Endothelial cell of umbilical vein (primary cell): ENCODE data around the gene LUC7L2. TPM values are rescaled to one million over a fixed set of nuclear protein-coding genes. Genes with fewer than 3 reads are reported as not detected.

ENCODE experiments used
- BruUV-seq: library from RNA; stranded (reverse); fragments of 400-500 nt; replicated peaks from 2 replicates; lab custom pipeline; 2021; lab: Mats Ljungman, UMichigan
- CTCF ChIA-PET: fragments of 300-600, 350-600 bp; sonication (Branson Sonifier 250); formaldehyde crosslinking; loops from one replicate; lab custom pipeline; 2021; ENCODE audit warnings: antibody characterized with exemption, inconsistent platforms; lab: Charles Lee
- POLR2A ChIA-PET: fragments of 300-600, 350-600 bp; sonication (Branson Sonifier 250); formaldehyde crosslinking; loops from one replicate; lab custom pipeline; 2021; ENCODE audit warnings: antibody characterized with exemption, inconsistent platforms; lab: Charles Lee
- DNase-seq: peaks from one replicate; pipeline ENCODE4 v3.0.0-alpha.2; 2011; ENCODE audit warnings: low read depth, low spot score
- FAIRE-seq: peaks from 2 replicates; lab custom pipeline; 2011; peaks lifted over from hg19 to GRCh38; lab: Jason Lieb, UNC
- H2AFZ ChIP-seq: 2 replicates; pipeline ENCODE4 v1.6.0; 2012; ENCODE audit warnings: low read depth, low read length, control low read depth, inconsistent platforms
- H3K27ac ChIP-seq: 2 replicates; pipeline ENCODE4 v1.5.1; 2011; ENCODE audit warnings: low read depth, mild to moderate bottlenecking, control low read depth, low read length, moderate library complexity; ENCODE audit not compliant: insufficient read depth
- H3K27me3 ChIP-seq, 2 experiments: 2 replicates each; pipeline versions ENCODE4 v1.6.0 to v1.6.1; 2011; ENCODE audit warnings: low read length in 2 of 2, mixed read lengths in 1 of 2; ENCODE audit not compliant: control insufficient read depth in 2 of 2, insufficient read depth in 2 of 2
- H3K36me3 ChIP-seq, 2 experiments: 2 replicates in 1 of 2; 3 replicates in 1 of 2; pipeline ENCODE4 v1.5.1; 2011; ENCODE audit warnings: low read length in 2 of 2, mild to moderate bottlenecking in 1 of 2, moderate library complexity in 1 of 2; ENCODE audit not compliant: control insufficient read depth in 2 of 2, insufficient read depth in 2 of 2; ENCODE audit errors: extremely low read depth in 1 of 2
- H3K4me1 ChIP-seq: 3 replicates; pipeline ENCODE4 v1.5.1; 2011; ENCODE audit warnings: mild to moderate bottlenecking, low read length; ENCODE audit not compliant: control insufficient read depth, insufficient read depth; ENCODE audit errors: extremely low read depth
- H3K4me2 ChIP-seq: 2 replicates; pipeline ENCODE4 v1.6.1; 2011; ENCODE audit warnings: low read length, control low read depth, mixed read lengths; ENCODE audit not compliant: insufficient read depth
- H3K4me3 ChIP-seq, 3 experiments: fragments of 200-600 bp in 1 of 3; sonication (generic), shearing (Covaris generic) in 1 of 3; replicated peaks in 1 of 3; 2 replicates each; pipeline ENCODE4 v1.5.1; 2011 to 2016; ENCODE audit warnings: control low read depth in 3 of 3, low read length in 3 of 3, mild to moderate bottlenecking in 2 of 3, inconsistent platforms in 1 of 3, low read depth in 1 of 3, moderate library complexity in 1 of 3; ENCODE audit not compliant: insufficient read depth in 1 of 3
- H3K79me2 ChIP-seq: 2 replicates; pipeline ENCODE4 v1.6.0; 2012; ENCODE audit warnings: low read length, inconsistent platforms; ENCODE audit not compliant: control insufficient read depth, insufficient read depth
- H3K9ac ChIP-seq: replicated peaks from 2 replicates; pipeline ENCODE3; 2011; ENCODE audit warnings: low read length, control low read depth; ENCODE audit not compliant: insufficient read depth; ENCODE audit errors: extremely low read depth
- H3K9me1 ChIP-seq: replicated peaks from 3 replicates; pipeline ENCODE4 v1.6.0; 2011; ENCODE audit warnings: mild to moderate bottlenecking, low read length; ENCODE audit not compliant: control insufficient read depth, insufficient read depth; ENCODE audit errors: extremely low read depth
- H3K9me3 ChIP-seq: replicated peaks from 2 replicates; pipeline ENCODE4 v1.5.1; 2012; ENCODE audit warnings: low read length, inconsistent platforms; ENCODE audit not compliant: control insufficient read depth, insufficient read depth
- H4K20me1 ChIP-seq: replicated peaks from 2 replicates; pipeline ENCODE3; 2011; ENCODE audit warnings: mild to moderate bottlenecking, low read length; ENCODE audit not compliant: control insufficient read depth, insufficient read depth; ENCODE audit errors: extremely low read depth
- CTCF ChIP-seq, 2 donors: IDR thresholded peaks; 1 replicate in 1 of 2; 2 replicates in 1 of 2; pipeline ENCODE4 v1.5.1; 2011; ENCODE audit warnings: low read length in 2 of 2, mild to moderate bottlenecking in 2 of 2, moderate library complexity in 2 of 2, control low read depth in 1 of 2, inconsistent platforms in 1 of 2, low read depth in 1 of 2; ENCODE audit not compliant: insufficient read depth in 1 of 2; ENCODE audit errors: extremely low read depth in 1 of 2
- EZH2 ChIP-seq: IDR thresholded peaks from 2 replicates; pipeline ENCODE4 v1.6.1; 2012; ENCODE audit warnings: borderline replicate concordance, low read depth, mild to moderate bottlenecking, moderate library complexity, low read length, inconsistent platforms; ENCODE audit not compliant: severe bottlenecking
- FOS ChIP-seq: IDR thresholded peaks from 2 replicates; pipeline ENCODE4 v1.6.1; 2011; ENCODE audit warnings: mild to moderate bottlenecking, low read length, moderate library complexity, borderline replicate concordance; ENCODE audit not compliant: insufficient read depth
- GATA2 ChIP-seq: IDR thresholded peaks from 2 replicates; pipeline ENCODE4 v1.7.0; 2011; ENCODE audit warnings: low read depth, mild to moderate bottlenecking, moderate library complexity, mixed read lengths, low read length; ENCODE audit not compliant: insufficient read length, insufficient read depth
- JUN ChIP-seq: IDR thresholded peaks from 2 replicates; pipeline ENCODE4 v1.6.1; 2011; ENCODE audit warnings: borderline replicate concordance, low read depth; ENCODE audit not compliant: insufficient read length, insufficient read depth
- MAX ChIP-seq: IDR thresholded peaks from 2 replicates; pipeline ENCODE4 v1.6.1; 2011; ENCODE audit not compliant: insufficient read depth, insufficient read length
- MYC ChIP-seq: IDR thresholded peaks from one replicate; pipeline ENCODE4 v1.6.1; 2011; ENCODE audit warnings: mild to moderate bottlenecking, low read depth, low read length
- POLR2A ChIP-seq: IDR thresholded peaks from 2 replicates; pipeline ENCODE4 v1.6.1; 2012; ENCODE audit warnings: low read depth, mild to moderate bottlenecking, control low read depth, low read length
- POLR2AphosphoS5 ChIP-seq: IDR thresholded peaks from 2 replicates; pipeline ENCODE4 v1.6.1; 2012; ENCODE audit warnings: low read depth, mild to moderate bottlenecking, control low read depth, low read length, moderate library complexity; ENCODE audit not compliant: insufficient read depth
- dilution Hi-C: fragments of 300-500 bp; cut with MboI; formaldehyde crosslinking; loops from one replicate; pipeline ENCODE4 v1.15.0; 2019; ENCODE audit warnings: low sequenced_read_pairs; ENCODE audit not compliant: extremely low pct_ligation_motif_present
- intact Hi-C: fragments of 100-400 bp; cut with micrococcal nuclease; formaldehyde crosslinking; loops from one replicate; pipeline ENCODE4 v1.10.0; 2022
- polyA plus RNA-seq, 4 experiments: library from polyadenylated mRNA; depleted of rRNA in 3 of 4; stranded (reverse) in 3 of 4; unstranded in 1 of 4; fragments of >200 nt; gene quantifications; 2 replicates each; pipeline versions ENCODE4 v1.2.1 to v1.2.3, GENCODE V29; 2011 to 2012; ENCODE audit warnings: missing spikeins in 1 of 4
- total RNA-seq: library from RNA; stranded (reverse); gene quantifications from 2 replicates; pipeline ENCODE4 v1.2.3, GENCODE V29; 2021

The LUC7L2 gene
- total and polyA plus RNA-seq, 2 donors (not counting 3 experiments of a cell fraction or from before 2014, with no cell fraction given): 28.0 to 85.8 TPM

- H3K36me3 ChIP-seq: peaks cover 2 to 6% of the 10 kb centered on the region in 2 experiments
- no peak overlapping the region for H3K4me2 ChIP-seq
- H4K20me1 ChIP-seq: peaks cover 5% of the 10 kb centered on the region
- FAIRE-seq (no peak), DNase-seq (no peak)
- no peaks in the 10 kb centered on the region for H3K9me3 ChIP-seq
- H3K4me3 ChIP-seq: no peak overlapping the region
- CTCF ChIA-PET: interaction anchor here (0.5 to 1.3 kb wide), 4 partner anchors 18 to 142 kb away, joined by 3 to 8 read pairs (median 3); no protein-coding TSS in a partner anchor
- intact Hi-C loops (no loop called here), dilution Hi-C loops (no loop called here)
- TF ChIP-seq MAX (no peak), JUN (no peak), FOS (no peak), CTCF (IDR thresholded peaks at IDR 0.05; ENCODE audit: extremely low read depth in 1 of 2, insufficient read depth in 1 of 2, low read depth in 1 of 2, low read length in 2 of 2) (no peak), MYC (no peak), POLR2AphosphoS5 (no peak), POLR2A (no peak), GATA2 (no peak), EZH2 (no peak)
- H2AFZ ChIP-seq: no peak overlapping the region
- BruUV-seq: no TSS peak
- H3K27me3 ChIP-seq: no peaks in the 10 kb centered on the region
- no peak overlapping the region for H3K9ac ChIP-seq
- H3K9me1 ChIP-seq: no peaks in the 10 kb centered on the region
- H3K27ac ChIP-seq: no peak overlapping the region
- POLR2A ChIA-PET: no interaction called here
- no peaks in the 10 kb centered on the region for H3K4me1 ChIP-seq
- peaks cover 75% of the 10 kb centered on the region for H3K79me2 ChIP-seq
Measured at GRCh38 chr7:139394540-139394939, 34.8 kb downstream of the LUC7L2 start.
